ENCODE results near the gene MAP7.
"Not testable (repeated sequence)": the region's sequence is repeated elsewhere in the genome, so short reads cannot be mapped to it uniquely, and the experiment has no call there.

MAP7 gene

GRCh38 chr6:136483906-136484305 is 66.3 kb downstream of the MAP7 start:
- TF ChIP-seq MAX (IDR thresholded peaks at IDR 0.05; ENCODE audit: low read depth, low read length) (no peak), POLR2A (IDR thresholded peaks at IDR 0.05; ENCODE audit: extremely low read depth, insufficient read length) (no peak), CTCF (IDR thresholded peaks at IDR 0.05; ENCODE audit: low read depth, low read length) (no peak), MYC (IDR thresholded peaks at IDR 0.05; ENCODE audit: low read depth, low read length) (no peak)
- no peak overlapping the region for H3K4me3 ChIP-seq (ENCODE audit: low read depth, low read length)
- no peak for DNase-seq (ENCODE audit: low read depth)

GRCh38 chr6:136483005-136483404 is 67.2 kb downstream of the MAP7 start:
- H3K4me3 ChIP-seq (ENCODE audit: low read depth, low read length); DNase-seq (ENCODE audit: low read depth): not testable (repeated sequence)

- no peak overlapping the region for H3K4me3 ChIP-seq (ENCODE audit: low read depth, low read length)
- no peak for DNase-seq (ENCODE audit: low read depth)
These were observed 72.7 kb downstream of the MAP7 start for GRCh38 chr6:136477548-136477947.

GRCh38 chr6:136475686-136476085 is 74.5 kb downstream of the MAP7 start:
- TF ChIP-seq MAX (IDR thresholded peaks at IDR 0.05; ENCODE audit: low read depth, low read length) (no peak), POLR2A (IDR thresholded peaks at IDR 0.05; ENCODE audit: extremely low read depth, insufficient read length) (no peak), MYC (IDR thresholded peaks at IDR 0.05; ENCODE audit: low read depth, low read length) (no peak), CTCF (IDR thresholded peaks at IDR 0.05; ENCODE audit: low read depth, low read length) (no peak)
- no peak overlapping the region for H3K4me3 ChIP-seq (ENCODE audit: low read depth, low read length)
- DNase-seq (ENCODE audit: low read depth), result no peak

More at GRCh38 chr6:136477548-136477947, 72.7 kb downstream of the MAP7 start:
- TF ChIP-seq MYC (IDR thresholded peaks at IDR 0.05; ENCODE audit: low read depth, low read length), result no peak
- no peak for TF ChIP-seq MAX (IDR thresholded peaks at IDR 0.05; ENCODE audit: low read depth, low read length)
- no peak for TF ChIP-seq CTCF (IDR thresholded peaks at IDR 0.05; ENCODE audit: low read depth, low read length)
- TF ChIP-seq POLR2A (IDR thresholded peaks at IDR 0.05; ENCODE audit: extremely low read depth, insufficient read length), result no peak

GRCh38 chr6:136474241-136474640 is 76.0 kb downstream of the MAP7 start:
- no peak for TF ChIP-seq MYC (IDR thresholded peaks at IDR 0.05; ENCODE audit: low read depth, low read length)
- TF ChIP-seq CTCF (IDR thresholded peaks at IDR 0.05; ENCODE audit: low read depth, low read length), result no peak
- TF ChIP-seq MAX (IDR thresholded peaks at IDR 0.05; ENCODE audit: low read depth, low read length), result no peak
- no peak for TF ChIP-seq POLR2A (IDR thresholded peaks at IDR 0.05; ENCODE audit: extremely low read depth, insufficient read length)
- DNase-seq (ENCODE audit: low read depth), result no peak
- no peak overlapping the region for H3K4me3 ChIP-seq (ENCODE audit: low read depth, low read length)

GRCh38 chr6:136471922-136472321 is 78.3 kb downstream of the MAP7 start:
- no peak overlapping the region for H3K4me3 ChIP-seq (ENCODE audit: low read depth, low read length)

More at GRCh38 chr6:136471922-136472321, 78.3 kb downstream of the MAP7 start:
- no peak for DNase-seq (ENCODE audit: low read depth)
- TF ChIP-seq POLR2A (IDR thresholded peaks at IDR 0.05; ENCODE audit: extremely low read depth, insufficient read length), result no peak
- TF ChIP-seq CTCF (IDR thresholded peaks at IDR 0.05; ENCODE audit: low read depth, low read length), result no peak
- TF ChIP-seq MYC (IDR thresholded peaks at IDR 0.05; ENCODE audit: low read depth, low read length), result no peak
- TF ChIP-seq MAX (IDR thresholded peaks at IDR 0.05; ENCODE audit: low read depth, low read length), result no peak

Data from NB4 (cell line).